ENCODE data around the gene NDUFA3. TPM values are rescaled to one million over a fixed set of nuclear protein-coding genes. Genes with fewer than 3 reads are reported as not detected.
A peak's percentile ranks its signal among the peaks of the same experiment; 100 is the strongest.
"Not testable (repeated sequence)": the region's sequence is repeated elsewhere in the genome, so short reads cannot be mapped to it uniquely, and the experiment has no call there.

NDUFA3 gene
- 29.4 and 85.0 TPM in 2 replicates for total RNA-seq (2014; rRNA removed)
- 243 TPM for polyA plus RNA-seq (2012)

DNA sequence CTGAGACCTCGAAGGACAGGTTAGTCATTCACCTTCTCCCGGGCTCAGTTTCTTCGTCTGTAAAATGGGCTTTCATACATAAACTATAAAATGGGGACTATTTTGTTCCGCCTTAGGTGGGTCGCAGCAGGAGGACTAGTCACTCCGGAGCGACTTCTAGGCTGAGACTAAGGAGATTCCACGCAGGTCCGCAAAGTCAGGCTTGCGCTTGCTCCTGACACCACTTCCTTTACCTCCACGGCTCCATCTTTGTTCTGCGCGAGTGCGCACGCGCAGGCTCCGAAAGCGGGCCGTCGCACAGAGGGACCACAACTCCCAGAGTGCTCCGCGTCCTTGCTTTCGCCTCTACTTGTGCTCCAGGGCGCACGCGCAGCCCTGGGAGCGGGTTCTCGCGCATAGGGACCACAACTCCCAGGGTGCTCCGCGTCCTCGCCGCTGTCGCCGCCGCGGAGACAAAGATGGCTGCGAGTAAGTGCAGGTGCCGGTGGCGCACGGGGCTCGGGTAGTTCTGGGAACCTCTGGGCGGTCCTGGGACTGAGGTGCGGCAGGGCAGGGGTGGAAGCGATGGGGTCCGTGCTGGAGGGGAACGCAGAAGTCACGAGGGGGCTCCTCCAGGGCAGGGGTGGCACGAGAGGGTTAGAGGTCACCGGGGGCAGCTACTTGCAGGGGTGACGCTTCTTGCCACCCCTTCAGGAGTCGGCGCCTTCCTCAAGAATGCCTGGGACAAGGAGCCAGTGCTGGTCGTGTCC lies at the start of gene NDUFA3:
Gene NDUFA3 (plus strand): TSS at position 435 of the 749 bp plus-strand sequence. CDS start 24 bp downstream, at position 459.
- DNase-seq (ENCODE audit: low read depth) = peak; percentile 97

- DNase-seq (ENCODE audit: low read depth) = no peak
These were observed 40.0 kb upstream of the NDUFA3 start for GRCh38 chr19:54062643-54063042.

- no peak for DNase-seq (ENCODE audit: low read depth)
These were observed 39.1 kb upstream of the NDUFA3 start, which contains the start of gene VSTM1 for GRCh38 chr19:54063350-54064116. VSTM1 (minus strand) TSS chr19:54063897; CDS start chr19:54063777, 120 bp downstream.

GRCh38 chr19:54069470-54069869 lies 33.2 kb upstream of the NDUFA3 start:
- DNase-seq (ENCODE audit: low read depth) = no peak

GRCh38 chr19:54073829-54074228 lies 28.8 kb upstream of the NDUFA3 start:
- DNase-seq (ENCODE audit: low read depth) = no peak

GRCh38 chr19:54074851-54075250 lies 27.8 kb upstream of the NDUFA3 start:
- no peak for DNase-seq (ENCODE audit: low read depth)

GRCh38 chr19:54077334-54077733 lies 25.3 kb upstream of the NDUFA3 start:
- no peak for DNase-seq (ENCODE audit: low read depth)

- DNase-seq (ENCODE audit: low read depth) = no peak
These were observed 21.6 kb upstream of the NDUFA3 start, which contains the start of gene TARM1 for GRCh38 chr19:54081032-54081431. TARM1 (minus strand) TSS chr19:54081365; CDS start chr19:54081340, 25 bp downstream.

DNA sequence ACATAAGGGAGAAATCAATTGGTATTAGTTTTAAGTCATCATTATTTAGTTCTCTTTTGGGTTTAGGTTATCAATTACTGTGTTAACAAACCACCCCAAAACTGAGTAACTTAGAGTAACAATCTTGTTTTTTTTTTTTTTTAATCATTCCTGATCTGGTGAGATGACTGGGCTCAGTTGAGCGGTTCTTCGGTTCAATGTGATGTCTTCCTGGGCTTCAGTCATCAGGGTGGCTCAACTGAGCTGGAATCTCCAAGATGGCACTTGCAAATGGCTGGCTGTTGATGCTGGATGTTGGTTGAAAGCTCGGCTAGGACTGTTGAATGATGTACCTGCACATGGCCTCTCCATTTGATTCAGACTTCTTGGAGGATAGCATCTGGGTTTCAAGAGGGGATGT lies 18.2 kb upstream of the NDUFA3 start:
- no peak for DNase-seq (ENCODE audit: low read depth)

GRCh38 chr19:54094426-54095000 lies 8.1 kb upstream of the NDUFA3 start:
- DNase-seq (ENCODE audit: low read depth) = no peak

DNA sequence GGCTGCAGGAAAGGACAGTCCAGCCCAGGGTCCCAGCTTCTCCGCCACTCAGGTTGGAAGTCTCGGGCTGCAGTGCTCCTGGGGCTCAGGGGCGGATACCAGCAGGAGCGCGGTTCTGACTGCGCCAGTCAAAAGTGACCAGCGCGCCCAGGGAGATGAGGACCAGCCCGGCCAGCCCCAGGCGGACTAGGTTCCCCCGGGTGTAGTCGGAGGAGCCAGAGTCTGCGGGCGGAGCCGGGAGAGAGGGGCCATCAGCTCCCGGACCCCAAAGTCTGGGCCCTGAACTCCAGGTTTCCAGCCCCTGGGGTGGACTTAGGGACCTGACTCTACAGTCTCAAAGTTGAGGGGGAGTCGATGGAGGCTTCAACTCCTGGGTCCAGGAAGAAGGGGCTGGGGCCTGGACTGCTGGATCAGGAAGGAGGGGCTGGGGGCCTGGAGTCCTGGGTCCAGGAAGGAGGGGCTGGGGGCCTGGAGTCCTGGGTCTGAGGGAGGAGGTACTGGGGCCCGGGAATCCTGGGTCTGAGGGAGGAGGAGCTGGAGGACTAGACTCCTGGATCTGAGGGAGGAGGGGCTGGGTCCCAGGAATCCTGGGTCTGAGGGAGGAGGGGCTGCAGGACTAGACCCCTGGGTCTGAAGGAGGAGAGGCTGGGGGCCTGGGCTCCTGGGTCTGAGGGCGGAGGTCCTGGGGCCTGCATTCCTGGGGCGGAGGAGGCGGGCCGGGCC lies 7.4 kb upstream of the NDUFA3 start:
- no peak for DNase-seq (ENCODE audit: low read depth)

DNA sequence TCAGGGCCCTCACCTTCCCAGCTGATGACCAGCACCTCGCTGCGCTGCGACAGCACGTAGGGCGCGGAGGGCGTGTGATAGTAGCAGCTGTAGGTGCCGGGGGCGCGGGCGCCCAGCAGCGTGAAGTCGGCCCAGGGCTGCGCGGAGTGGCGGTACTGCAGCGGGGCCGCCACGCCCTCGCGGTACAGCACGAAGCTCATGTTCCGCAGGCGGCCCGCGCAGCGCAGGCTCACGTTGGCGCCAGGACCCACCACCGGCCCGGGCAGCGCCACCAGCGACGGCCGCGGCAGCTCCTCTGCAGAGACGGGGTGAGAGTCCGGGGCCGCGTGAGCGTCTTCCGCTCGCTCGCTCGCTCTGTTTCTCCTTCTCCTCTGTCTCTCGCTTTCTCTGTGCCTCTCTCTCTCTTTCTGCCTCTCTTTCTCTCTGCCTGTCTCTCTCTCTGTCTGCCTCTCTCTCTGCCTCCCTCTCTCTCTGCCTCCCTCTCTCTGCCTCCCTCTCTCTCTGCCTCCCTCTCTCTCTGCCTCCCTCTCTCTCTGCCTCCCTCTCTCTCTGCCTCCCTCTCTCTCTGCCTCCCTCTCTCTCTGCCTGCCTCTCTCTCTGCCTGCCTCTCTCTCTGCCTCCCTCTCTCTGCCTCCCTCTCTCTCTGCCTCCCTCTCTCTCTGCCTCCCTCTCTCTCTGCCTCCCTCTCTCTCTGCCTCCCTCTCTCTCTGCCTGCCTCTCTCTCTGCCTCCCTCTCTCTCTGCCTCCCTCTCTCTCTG lies 6.6 kb upstream of the NDUFA3 start:
- DNase-seq (ENCODE audit: low read depth) = peak; percentile 39

- peak; percentile 66 for DNase-seq (ENCODE audit: low read depth)
These were observed 6.0 kb upstream of the NDUFA3 start for GRCh38 chr19:54096617-54097106.

GRCh38 chr19:54099190-54099902 lies 3.3 kb upstream of the NDUFA3 start:
- DNase-seq (ENCODE audit: low read depth) = no peak

GRCh38 chr19:54099903-54100255 lies 2.8 kb upstream of the NDUFA3 start:
- not testable (repeated sequence) for DNase-seq (ENCODE audit: low read depth)

DNA sequence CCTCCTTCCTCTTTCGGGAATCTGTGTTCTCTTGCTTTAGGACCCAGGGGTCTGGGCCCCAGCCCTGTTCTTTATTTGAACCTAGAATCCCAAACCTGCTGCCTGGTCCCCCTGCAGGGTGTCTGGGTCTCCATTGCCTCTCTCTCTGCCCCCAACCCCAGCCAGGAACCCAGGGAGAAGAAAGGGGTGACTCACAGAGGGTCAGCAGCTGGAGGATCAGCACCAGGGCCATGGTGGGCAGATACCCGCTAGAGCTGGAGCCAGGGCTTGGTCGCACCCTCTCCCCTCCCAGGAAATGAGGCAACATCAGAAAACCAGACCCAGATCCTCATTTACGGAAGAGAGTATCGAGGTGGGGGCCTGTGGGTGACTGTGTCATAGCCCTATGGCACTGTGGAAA lies 2.1 kb upstream of the NDUFA3 start, which contains the start of gene OSCAR:
Gene OSCAR (minus strand): TSS at position 243 of the 400 bp plus-strand sequence. CDS start 11 bp downstream, at position 232.
- DNase-seq (ENCODE audit: low read depth) = no peak

DNA sequence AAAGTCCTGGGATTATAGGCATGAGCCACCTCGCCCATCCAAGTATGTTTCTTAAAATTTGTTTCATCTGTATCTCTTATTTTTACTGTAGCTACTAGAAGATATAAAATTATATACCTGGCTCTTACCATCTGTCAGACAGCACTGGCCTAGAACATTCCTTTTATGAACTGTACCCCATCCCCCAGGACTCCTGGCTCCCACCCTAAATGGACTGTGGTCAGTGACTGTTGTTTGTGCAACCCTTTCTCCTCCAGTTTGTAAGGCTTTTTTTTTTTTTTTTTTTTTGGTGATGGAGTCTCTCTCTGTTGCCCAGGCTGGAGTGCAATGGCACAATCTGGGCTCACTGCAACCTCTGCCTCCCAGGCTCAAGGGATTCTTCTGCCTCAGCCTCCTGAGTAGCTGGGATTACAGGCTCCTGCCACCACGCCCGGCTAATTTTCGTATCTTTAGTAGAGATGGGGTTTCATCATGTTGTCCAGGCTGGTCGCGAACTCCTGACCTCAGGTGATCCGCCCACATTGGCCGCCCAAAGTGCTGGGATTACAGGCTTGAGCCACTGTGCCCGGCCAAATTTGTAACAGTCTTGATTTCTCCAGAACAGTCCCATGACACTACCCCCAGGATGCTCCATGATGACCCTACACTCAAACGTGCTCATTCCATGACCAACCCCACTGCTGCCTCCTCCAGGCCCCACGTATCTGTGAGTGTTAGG lies 2.5 kb downstream of the NDUFA3 start:
- no peak for DNase-seq (ENCODE audit: low read depth)

GRCh38 chr19:54105796-54106195 lies 3.1 kb downstream of the NDUFA3 start:
- no peak for DNase-seq (ENCODE audit: low read depth)

DNA sequence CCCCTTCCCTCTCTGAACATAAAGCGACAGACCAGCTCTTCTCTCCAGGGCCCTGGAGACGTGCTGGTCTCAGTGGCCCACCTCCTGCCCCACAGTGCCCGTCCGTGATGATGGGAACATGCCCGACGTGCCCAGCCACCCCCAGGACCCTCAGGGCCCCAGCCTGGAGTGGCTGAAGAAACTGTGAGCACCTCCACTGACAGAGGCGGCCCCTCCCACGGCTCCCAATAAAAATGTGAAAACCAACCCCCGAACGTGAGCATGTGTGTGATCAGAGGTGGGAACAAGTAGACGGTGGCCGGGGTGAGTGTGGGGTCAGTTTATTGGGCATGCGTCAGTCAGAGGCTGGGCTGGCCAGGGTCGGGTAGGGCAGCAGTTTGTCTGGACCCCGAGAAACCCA lies 4.1 kb downstream of the NDUFA3 start:
- no peak for DNase-seq (ENCODE audit: low read depth)

Measured in LHCN-M2 (cell line).